Measurements from ENCODE around the gene LRP4.

GRCh38 chr11:46917109-46917761, 1.1 kb downstream of the LRP4 start:
- TF ChIP-seq CTCF (IDR thresholded peaks at IDR 0.05 in 8 of 11, conservative IDR thresholded peaks at IDR 0.05 in 3 of 11) (no peak), POLR2AphosphoS5 (IDR thresholded peaks at IDR 0.05) (no peak), POLR2A (IDR thresholded peaks at IDR 0.05) (no peak)

Data from spleen (tissue), 7 donors.